DOHH2 (cell line): ENCODE measurements around the gene PIGR.
A peak's percentile ranks its signal among the peaks of the same experiment; 100 is the strongest.

Source experiments
- H3F3A ChIP-seq: fragments of 200-600 bp; sonication (generic), shearing (Covaris generic); 2 replicates; pipeline ENCODE4 v1.6.0; 2016; ENCODE audit warnings: antibody characterized with exemption, mild to moderate bottlenecking; ENCODE audit not compliant: control insufficient read depth, insufficient read depth
- H3K27ac ChIP-seq: fragments of 200-600 bp; sonication (generic); 2 replicates; pipeline ENCODE4 v1.5.1; 2014; ENCODE audit warnings: low read depth, mild to moderate bottlenecking, low read length, moderate library complexity
- H3K27me3 ChIP-seq: fragments of 200-600 bp; sonication (generic); 2 replicates; pipeline ENCODE4 v1.6.1; 2014; ENCODE audit warnings: mild to moderate bottlenecking, low read length, mixed read lengths; ENCODE audit not compliant: control insufficient read depth
- H3K36me3 ChIP-seq: fragments of 200-600 bp; sonication (generic); 2 replicates; pipeline ENCODE4 v1.6.1; 2014; ENCODE audit warnings: mild to moderate bottlenecking, low read length, moderate library complexity, mixed read lengths; ENCODE audit not compliant: control insufficient read depth
- H3K4me1 ChIP-seq: fragments of 200-600 bp; sonication (generic); 2 replicates; pipeline ENCODE4 v1.6.1; 2014; ENCODE audit warnings: mild to moderate bottlenecking, low read length, mixed read lengths; ENCODE audit not compliant: control insufficient read depth
- H3K4me2 ChIP-seq: fragments of 200-600 bp; sonication (generic); 2 replicates; pipeline ENCODE4 v1.6.0; 2014; ENCODE audit warnings: mild to moderate bottlenecking, low read length, moderate library complexity
- H3K4me3 ChIP-seq: fragments of 200-600 bp; sonication (generic); 2 replicates; pipeline ENCODE4 v1.5.1; 2014; ENCODE audit warnings: mild to moderate bottlenecking, low read length, mixed read lengths
- H3K79me2 ChIP-seq: fragments of 200-600 bp; sonication (generic); 2 replicates; pipeline ENCODE4 v1.6.1; 2014; ENCODE audit warnings: mild to moderate bottlenecking, low read length, mixed read lengths; ENCODE audit not compliant: control insufficient read depth
- H3K9me2 ChIP-seq: fragments of 200-600 bp; sonication (generic); replicated peaks from 2 replicates; pipeline ENCODE4 v1.6.1; 2014; ENCODE audit warnings: mild to moderate bottlenecking, low read length, mixed read lengths; ENCODE audit not compliant: control insufficient read depth
- H3K9me3 ChIP-seq: fragments of 200-600 bp; sonication (generic); 2 replicates; pipeline ENCODE4 v1.6.1; 2014; ENCODE audit warnings: antibody characterized with exemption, low read length, mixed read lengths; ENCODE audit not compliant: control insufficient read depth, insufficient read depth
- H4K20me1 ChIP-seq: fragments of 200-600 bp; sonication (generic); 2 replicates; pipeline ENCODE4 v1.6.0; 2014; ENCODE audit warnings: low read depth, mild to moderate bottlenecking, antibody characterized with exemption, low read length, moderate library complexity; ENCODE audit not compliant: control insufficient read depth, insufficient read depth
- CTCF ChIP-seq: fragments of 200-600 bp; sonication (generic); IDR thresholded peaks from one replicate; pipeline ENCODE4 v1.5.1; 2014; ENCODE audit warnings: antibody characterized with exemption, mild to moderate bottlenecking, low read depth, low read length; ENCODE audit not compliant: poor library complexity, severe bottlenecking
- EZH2phosphoT487 ChIP-seq: fragments of 200-600 bp; sonication (generic); IDR thresholded peaks from 2 replicates; pipeline ENCODE4 v1.6.1; 2017; ENCODE audit warnings: borderline replicate concordance, mild to moderate bottlenecking, antibody characterized with exemption, low read length, moderate library complexity, mixed read lengths

The PIGR gene

GRCh38 chr1:206986402-206986801 is 40.1 kb upstream of the PIGR start:
- H3K36me3 ChIP-seq, result no peaks in the 10 kb centered on the region
- no peaks in the 10 kb centered on the region for H3K9me3 ChIP-seq
- H3K27ac ChIP-seq, result no peak overlapping the region
- H3K27me3 ChIP-seq, result peaks cover 22% of the 10 kb centered on the region
- no peak for TF ChIP-seq EZH2phosphoT487
- TF ChIP-seq CTCF, result no peak
- no peak overlapping the region for H3K4me2 ChIP-seq
- H3K9me2 ChIP-seq, result no peaks in the 10 kb centered on the region
- no peaks in the 10 kb centered on the region for H3F3A ChIP-seq
- H3K79me2 ChIP-seq, result no peaks in the 10 kb centered on the region
- no peak overlapping the region for H3K4me3 ChIP-seq
- H3K4me1 ChIP-seq, result no peaks in the 10 kb centered on the region
- no peaks in the 10 kb centered on the region for H4K20me1 ChIP-seq

GRCh38 chr1:206985162-206985749 is 39.0 kb upstream of the PIGR start:
- Histone ChIP-seq H4K20me1 (no peaks in the 10 kb centered on the region), H3K9me3 (no peaks in the 10 kb centered on the region), H3F3A (no peaks in the 10 kb centered on the region), H3K9me2 (no peaks in the 10 kb centered on the region), H3K4me2 (no peak overlapping the region), H3K27ac (no peak overlapping the region), H3K4me3 (no peak overlapping the region), H3K79me2 (no peaks in the 10 kb centered on the region), H3K4me1 (no peaks in the 10 kb centered on the region), H3K27me3 (peaks cover 25% of the 10 kb centered on the region), H3K36me3 (no peaks in the 10 kb centered on the region)
- TF ChIP-seq EZH2phosphoT487 (no peak), CTCF (no peak)

DNA sequence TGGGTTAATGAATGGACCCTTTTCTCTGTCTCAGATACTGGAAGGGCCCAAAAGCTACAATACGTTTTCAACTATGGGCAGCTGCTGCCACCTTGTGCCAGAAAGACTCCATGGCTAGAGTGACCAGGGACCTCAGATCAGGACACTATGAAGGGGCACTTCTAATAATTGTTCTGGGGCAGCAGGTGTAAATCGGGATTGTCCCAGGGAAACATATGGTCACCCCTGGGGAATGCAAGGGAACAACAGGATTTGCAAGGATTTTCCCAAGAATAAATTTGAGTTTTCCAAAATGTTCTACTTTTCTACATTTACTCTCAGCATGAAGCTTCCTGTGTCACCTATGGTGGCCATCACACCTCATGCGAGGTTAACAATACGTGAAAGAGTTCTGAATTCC is 36.0 kb upstream of the PIGR start:
- Histone ChIP-seq H3K79me2 (no peaks in the 10 kb centered on the region), H3K36me3 (no peaks in the 10 kb centered on the region), H3K4me3 (no peak overlapping the region), H4K20me1 (no peaks in the 10 kb centered on the region), H3K27ac (no peak overlapping the region), H3K4me1 (no peaks in the 10 kb centered on the region), H3K9me2 (no peaks in the 10 kb centered on the region), H3F3A (no peaks in the 10 kb centered on the region), H3K27me3 (peaks cover 20% of the 10 kb centered on the region), H3K4me2 (no peak overlapping the region), H3K9me3 (no peaks in the 10 kb centered on the region)
- TF ChIP-seq CTCF (peak; percentile 65), EZH2phosphoT487 (no peak)
